IPS-18c (cell line): Measurements from ENCODE around the gene C1orf159.

Experiments
- H3K4me3 ChIP-seq: 2 replicates; pipeline ENCODE4 v1.7.0; 2013; ENCODE audit warnings: low read depth, mild to moderate bottlenecking, low read length, moderate library complexity; ENCODE audit not compliant: insufficient read depth
- H3K9me3 ChIP-seq: one replicate; pipeline ENCODE4 v1.6.1; 2013; ENCODE audit warnings: mild to moderate bottlenecking, low read length, moderate library complexity; ENCODE audit not compliant: control insufficient read depth, insufficient read depth

C1orf159 gene

GRCh38 chr1:1090424-1091343 lies 25.2 kb downstream of the C1orf159 start:
- H3K4me3 ChIP-seq, result no peak overlapping the region

GRCh38 chr1:1089731-1090423 lies 26.0 kb downstream of the C1orf159 start:
- Histone ChIP-seq H3K9me3 (no peaks in the 10 kb centered on the region), H3K4me3 (no peak overlapping the region)

More at GRCh38 chr1:1090424-1091343, 25.2 kb downstream of the C1orf159 start:
- no peaks in the 10 kb centered on the region for H3K9me3 ChIP-seq

GRCh38 chr1:1088801-1089680 lies 26.8 kb downstream of the C1orf159 start:
- H3K4me3 ChIP-seq, result no peak overlapping the region

GRCh38 chr1:1088029-1088800 lies 27.7 kb downstream of the C1orf159 start:
- Histone ChIP-seq H3K4me3 (no peak overlapping the region), H3K9me3 (no peaks in the 10 kb centered on the region)

More at GRCh38 chr1:1088801-1089680, 26.8 kb downstream of the C1orf159 start:
- H3K9me3 ChIP-seq, result no peaks in the 10 kb centered on the region

DNA sequence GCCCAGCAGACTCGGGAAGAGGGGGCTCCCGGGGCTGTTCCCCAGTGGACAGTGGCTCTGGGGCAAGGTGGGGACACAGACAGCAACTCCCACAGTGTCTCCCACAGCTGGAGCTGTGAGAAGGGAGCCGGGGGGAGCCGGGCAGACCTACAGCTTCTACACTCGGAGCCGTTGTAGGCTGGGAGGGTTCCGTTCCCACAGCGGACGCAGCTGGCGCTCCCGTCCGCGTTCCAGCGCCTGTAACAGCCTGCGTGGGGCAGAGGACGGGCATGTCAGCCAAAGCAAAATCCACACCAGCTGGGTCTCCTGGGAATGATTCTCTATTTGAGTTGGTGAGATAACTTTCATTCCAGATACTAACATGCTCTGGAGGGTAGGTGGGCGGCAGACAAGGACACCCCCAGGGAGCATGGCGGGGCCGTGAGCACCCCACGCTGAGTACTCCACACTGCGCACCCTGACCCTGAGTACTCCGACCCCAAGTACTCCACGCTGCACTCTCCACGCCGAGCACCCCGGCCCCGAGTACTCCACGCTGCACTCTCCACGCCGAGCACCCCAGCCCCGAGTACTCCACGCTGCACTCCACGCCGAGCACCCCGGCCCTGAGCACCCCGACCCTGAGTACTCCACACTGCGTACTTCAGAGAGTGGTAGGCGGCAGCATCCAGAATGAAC lies 28.4 kb downstream of the C1orf159 start:
- H3K4me3 ChIP-seq, result no peak overlapping the region
- H3K9me3 ChIP-seq, result no peaks in the 10 kb centered on the region

GRCh38 chr1:1086911-1087341 lies 29.0 kb downstream of the C1orf159 start:
- no peak overlapping the region for H3K4me3 ChIP-seq
- H3K9me3 ChIP-seq, result no peaks in the 10 kb centered on the region

GRCh38 chr1:1085911-1086841 lies 29.7 kb downstream of the C1orf159 start:
- Histone ChIP-seq H3K4me3 (no peak overlapping the region), H3K9me3 (no peaks in the 10 kb centered on the region)

DNA sequence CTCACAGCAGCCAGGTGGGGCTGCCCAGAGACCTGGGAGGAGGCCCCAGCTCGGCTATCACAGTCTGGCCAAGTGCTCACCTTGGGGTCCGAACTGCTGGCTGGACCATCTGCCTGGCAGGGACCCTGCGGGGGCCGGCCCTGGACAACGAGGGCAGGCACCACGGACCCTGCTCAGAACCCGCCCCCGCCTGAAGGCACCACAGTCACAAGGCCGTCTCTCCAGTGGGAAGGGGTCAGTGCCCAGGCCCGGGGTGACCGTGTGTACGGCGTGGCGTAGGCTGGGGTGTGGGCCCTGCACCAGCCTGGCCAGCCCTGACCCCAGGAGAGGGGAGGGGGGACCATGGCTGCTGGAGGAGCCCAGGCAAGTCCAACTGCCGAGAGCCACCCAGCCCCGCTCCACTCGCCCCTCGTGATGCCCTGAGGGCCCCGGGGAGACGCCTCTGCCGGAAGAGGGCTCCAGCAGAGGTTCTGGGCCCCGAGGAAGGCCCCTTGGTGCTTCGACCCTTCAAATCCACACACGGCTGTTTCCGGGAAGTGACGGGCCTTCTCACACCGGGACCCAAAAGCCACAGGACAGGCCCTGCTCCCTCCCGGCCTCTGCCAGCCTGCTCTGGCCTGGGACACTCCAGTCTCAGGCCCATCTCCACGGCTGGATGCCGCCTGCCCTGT lies 30.6 kb downstream of the C1orf159 start:
- Histone ChIP-seq H3K9me3 (no peaks in the 10 kb centered on the region), H3K4me3 (no peak overlapping the region)

- Histone ChIP-seq H3K4me3 (no peak overlapping the region), H3K9me3 (no peaks in the 10 kb centered on the region)
These were observed 31.3 kb downstream of the C1orf159 start for GRCh38 chr1:1084372-1085170.

DNA sequence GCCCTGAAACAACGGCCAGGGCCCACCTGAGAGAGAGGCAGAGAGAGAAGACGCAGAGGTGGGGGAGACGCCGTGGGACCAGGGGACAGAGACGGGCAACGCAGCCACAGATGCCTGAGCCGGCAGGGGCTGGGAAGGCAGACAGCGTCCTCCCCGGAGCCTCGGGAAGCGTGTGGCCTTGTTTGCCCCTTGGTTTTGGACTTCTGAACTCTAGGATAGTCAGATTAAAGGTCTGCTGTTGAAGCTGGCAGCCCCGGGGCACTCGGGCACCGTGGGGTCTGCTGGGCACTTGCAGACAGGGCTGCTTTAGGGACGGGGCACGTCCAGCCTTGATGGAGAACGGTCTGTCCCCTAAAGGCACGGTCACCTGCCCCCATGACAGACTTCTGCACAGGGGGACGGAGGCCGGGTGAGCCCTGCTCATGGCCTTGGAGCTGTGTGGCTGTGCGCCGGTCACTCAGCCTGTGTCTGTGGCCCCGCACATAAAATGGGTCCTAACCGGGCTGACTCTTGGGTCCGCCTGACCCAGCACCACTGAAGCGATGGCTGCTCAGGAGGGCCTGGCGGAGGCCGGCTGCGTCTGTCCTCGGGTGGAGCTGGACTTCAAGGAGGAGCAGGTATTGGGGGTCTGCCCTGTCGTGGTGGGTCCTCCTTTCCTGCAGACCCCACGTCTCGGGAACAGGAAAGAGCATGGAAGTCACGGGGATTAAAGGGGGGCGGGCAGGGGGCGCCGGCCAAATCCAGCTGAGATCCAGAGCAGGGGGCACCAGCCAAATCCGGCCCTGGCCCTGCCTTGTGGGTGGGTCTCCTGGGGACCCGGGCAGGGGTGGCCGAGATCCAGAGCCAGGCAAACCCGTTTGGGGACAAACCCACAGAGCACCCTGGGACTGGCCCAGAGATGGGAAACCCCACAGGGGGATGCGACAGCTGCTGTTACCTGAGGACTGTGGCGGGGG lies 32.2 kb downstream of the C1orf159 start:
- Histone ChIP-seq H3K9me3 (no peaks in the 10 kb centered on the region), H3K4me3 (no peak overlapping the region)

DNA sequence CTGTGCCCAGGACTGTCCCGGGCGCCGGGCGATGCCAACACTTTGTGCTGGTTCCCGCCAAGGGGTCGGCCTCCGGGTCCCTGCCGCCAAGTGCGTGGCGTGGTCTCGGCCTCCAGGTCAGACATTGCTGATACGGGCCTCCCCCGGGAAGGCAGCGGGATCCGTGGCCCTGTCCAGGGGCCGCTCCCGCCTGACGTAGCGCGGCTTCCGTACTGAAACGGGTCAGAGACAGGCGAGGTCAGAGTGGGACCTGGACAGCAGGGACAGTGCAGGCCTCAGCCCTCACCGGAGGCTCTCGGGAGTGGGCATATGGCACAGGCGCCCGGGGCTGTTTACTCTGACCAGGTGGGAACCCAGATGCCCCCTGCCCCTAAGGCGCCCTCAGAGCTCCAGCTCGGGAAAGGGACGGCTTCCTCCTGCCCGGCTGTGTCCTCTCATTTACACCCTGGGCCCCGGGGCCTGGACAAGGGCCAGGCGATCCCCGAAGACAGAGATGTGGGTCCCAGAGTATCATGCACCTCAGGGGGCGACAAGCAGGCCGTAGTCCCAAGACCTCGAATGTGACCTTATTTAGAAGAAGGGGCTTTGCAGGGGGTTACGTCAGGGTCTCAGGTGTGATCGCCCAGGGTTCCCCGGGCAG lies 33.0 kb downstream of the C1orf159 start:
- H3K9me3 ChIP-seq, result no peaks in the 10 kb centered on the region
- H3K4me3 ChIP-seq, result no peak overlapping the region

DNA sequence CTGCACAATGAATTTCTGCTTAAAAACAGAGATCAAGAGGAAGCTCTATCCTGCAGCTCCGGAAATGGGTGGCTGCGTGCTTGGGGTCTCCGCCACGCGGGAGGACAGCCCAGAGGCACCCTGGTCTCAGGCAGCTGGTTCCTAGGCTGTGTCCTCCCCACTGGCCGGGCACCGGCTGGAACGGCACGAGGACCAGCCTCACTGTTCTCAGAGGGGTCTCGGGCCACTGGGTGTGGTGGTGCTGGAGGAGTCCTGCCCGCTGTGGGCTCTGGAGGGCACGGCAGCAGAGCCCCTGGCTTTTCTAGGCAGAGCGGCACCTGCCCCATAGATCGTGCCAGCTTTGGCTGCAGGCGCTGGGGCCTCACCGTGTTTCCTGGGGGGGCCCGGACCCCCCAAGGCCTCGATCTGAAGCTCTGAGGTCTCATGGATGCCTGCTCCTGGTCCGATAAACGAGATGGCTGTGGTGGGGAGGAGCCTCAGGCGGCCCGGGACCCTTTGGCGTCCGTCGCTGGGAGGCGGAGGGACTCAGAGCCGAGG lies 33.6 kb downstream of the C1orf159 start:
- Histone ChIP-seq H3K4me3 (no peak overlapping the region), H3K9me3 (no peaks in the 10 kb centered on the region)
